Ovary (tissue), 3 donors: Measurements from ENCODE around the gene MINDY4B.
"Not testable (repeated sequence)": the region's sequence is repeated elsewhere in the genome, so short reads cannot be mapped to it uniquely, and the experiment has no call there.

Experiments
- EP300 ChIP-seq: sonication (generic); formaldehyde crosslinking; IDR thresholded peaks from one replicate; pipeline ENCODE4 v1.6.1; 2017; ENCODE audit warnings: antibody characterized with exemption
- POLR2A ChIP-seq: fragments of 450-650 bp; IDR thresholded peaks from one replicate; pipeline ENCODE4 v1.6.1; 2017; ENCODE audit warnings: antibody characterized with exemption, mild to moderate bottlenecking, moderate library complexity
- TF ChIP-seq, protein P1 (sequence below), 3 donors: fragments of 450-650 bp in 2 of 3; fragments of 200-600 bp in 1 of 3; IDR thresholded peaks; one replicate each; pipeline versions ENCODE4 v1.5.1 to v1.8.0; 2016 to 2022; ENCODE audit warnings: antibody characterized with exemption in 3 of 3, mild to moderate bottlenecking in 1 of 3
- donor health status: DM: no; HTN: no; CAD: no.

DNA sequence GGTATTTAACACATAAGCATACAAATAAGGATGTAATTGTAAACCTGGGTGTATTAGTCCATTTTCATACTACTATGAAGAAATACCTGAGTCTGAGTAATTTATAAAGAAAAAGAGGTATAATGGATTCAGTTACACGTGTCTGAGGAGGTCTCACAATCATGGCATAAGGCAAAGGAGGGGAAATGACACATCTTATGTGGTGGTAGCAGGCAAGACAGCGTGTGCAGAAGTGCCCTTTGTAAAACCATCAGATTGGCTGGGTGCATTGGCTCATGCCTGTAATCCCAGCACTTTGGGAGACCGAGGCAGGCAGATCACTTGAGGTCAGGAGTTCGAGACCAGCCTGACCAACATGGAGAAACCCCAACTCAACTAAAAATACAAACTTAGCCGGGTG lies 41.3 kb downstream of the MINDY4B start:
- TF ChIP-seq, protein P1, sequence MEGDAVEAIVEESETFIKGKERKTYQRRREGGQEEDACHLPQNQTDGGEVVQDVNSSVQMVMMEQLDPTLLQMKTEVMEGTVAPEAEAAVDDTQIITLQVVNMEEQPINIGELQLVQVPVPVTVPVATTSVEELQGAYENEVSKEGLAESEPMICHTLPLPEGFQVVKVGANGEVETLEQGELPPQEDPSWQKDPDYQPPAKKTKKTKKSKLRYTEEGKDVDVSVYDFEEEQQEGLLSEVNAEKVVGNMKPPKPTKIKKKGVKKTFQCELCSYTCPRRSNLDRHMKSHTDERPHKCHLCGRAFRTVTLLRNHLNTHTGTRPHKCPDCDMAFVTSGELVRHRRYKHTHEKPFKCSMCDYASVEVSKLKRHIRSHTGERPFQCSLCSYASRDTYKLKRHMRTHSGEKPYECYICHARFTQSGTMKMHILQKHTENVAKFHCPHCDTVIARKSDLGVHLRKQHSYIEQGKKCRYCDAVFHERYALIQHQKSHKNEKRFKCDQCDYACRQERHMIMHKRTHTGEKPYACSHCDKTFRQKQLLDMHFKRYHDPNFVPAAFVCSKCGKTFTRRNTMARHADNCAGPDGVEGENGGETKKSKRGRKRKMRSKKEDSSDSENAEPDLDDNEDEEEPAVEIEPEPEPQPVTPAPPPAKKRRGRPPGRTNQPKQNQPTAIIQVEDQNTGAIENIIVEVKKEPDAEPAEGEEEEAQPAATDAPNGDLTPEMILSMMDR (IDR thresholded peaks at IDR 0.05) = not testable (repeated sequence)
- TF ChIP-seq EP300, POLR2A: not testable (repeated sequence)
